GM12878 (cell line): ENCODE measurements around the gene GPSM1. TPM values are rescaled to one million over a fixed set of nuclear protein-coding genes. Genes with fewer than 3 reads are reported as not detected.

Source experiments
- ATAC-seq: fragments of 200-7000 bp; cut with Tn5 transposase; 3 replicates; pipeline ENCODE4 v1.9.1; 2020; ENCODE audit warnings: mild to moderate bottlenecking, moderate library complexity
- BruUV-seq: library from RNA; stranded (reverse); fragments of 400-500 nt; replicated peaks from 2 replicates; lab custom pipeline; 2021; lab: Mats Ljungman, UMichigan
- CTCF ChIA-PET: fragments of 300-600 bp; sonication (Branson Sonifier 250); formaldehyde crosslinking; extraction: SDS; loops from one replicate; lab custom pipeline; 2021; ENCODE audit warnings: inconsistent platforms; lab: Yijun Ruan, JAX
- POLR2A ChIA-PET: fragments of 350-600 bp; formaldehyde crosslinking; extraction: SDS; loops from one replicate; lab custom pipeline; 2021; ENCODE audit warnings: inconsistent platforms; lab: Charles Lee
- RAD21 ChIA-PET: fragments of 300-600 bp; sonication (Branson Sonifier 250); formaldehyde crosslinking; loops from one replicate; lab custom pipeline; 2023; ENCODE audit warnings: antibody characterized with exemption; ENCODE audit not compliant: unreplicated experiment; lab: Charles Lee
- SMC1A ChIA-PET: fragments of 300-600 bp; sonication (Branson Sonifier 250); formaldehyde crosslinking; loops from one replicate; lab custom pipeline; 2023; ENCODE audit not compliant: unreplicated experiment, uncharacterized antibody; lab: Charles Lee
- DNase-seq: peaks from one replicate; pipeline ENCODE4 v3.0.0-alpha.2; 2011; ENCODE audit warnings: low read depth, low spot score
- FAIRE-seq: peaks from 3 replicates; lab custom pipeline; 2011; peaks lifted over from hg19 to GRCh38; lab: Jason Lieb, UNC
- H2AFZ ChIP-seq: 2 replicates; pipeline ENCODE4 v1.6.0; 2011; ENCODE audit warnings: low read depth, low read length, control low read depth; ENCODE audit not compliant: control insufficient read depth
- H3K27ac ChIP-seq: 2 replicates; pipeline ENCODE4 v1.5.1; 2011; ENCODE audit warnings: control low read depth; ENCODE audit not compliant: control insufficient read depth, insufficient read depth
- H3K27me3 ChIP-seq, 2 experiments: replicated peaks in 1 of 2; 2 replicates each; pipeline versions ENCODE4 v1.6.0 to v1.6.1; 2011; ENCODE audit warnings: low read length in 1 of 2; ENCODE audit not compliant: control insufficient read depth in 2 of 2, insufficient read depth in 2 of 2
- H3K36me3 ChIP-seq, 2 experiments: 2 replicates each; pipeline ENCODE4 v1.5.1; 2011; ENCODE audit warnings: low read length in 1 of 2; ENCODE audit not compliant: control insufficient read depth in 2 of 2, insufficient read depth in 2 of 2
- H3K4me1 ChIP-seq: 2 replicates; pipeline ENCODE4 v1.6.1; 2011; ENCODE audit warnings: mild to moderate bottlenecking, low read length, moderate library complexity, mixed read lengths; ENCODE audit not compliant: control insufficient read depth, insufficient read depth
- H3K4me2 ChIP-seq: 2 replicates; pipeline ENCODE4 v1.6.0; 2011; ENCODE audit warnings: control low read depth; ENCODE audit not compliant: control insufficient read depth, insufficient read depth
- H3K4me3 ChIP-seq: fragments of 200-600 bp; sonication (generic); 2 replicates; pipeline ENCODE4 v1.5.1; 2016
- H3K79me2 ChIP-seq: 2 replicates; pipeline ENCODE4 v1.6.0; 2011; ENCODE audit warnings: low read length; ENCODE audit not compliant: control insufficient read depth, insufficient read depth
- H3K9ac ChIP-seq: 2 replicates; pipeline ENCODE4 v1.8.0; 2011; ENCODE audit warnings: low read length, control low read depth, mixed read lengths; ENCODE audit not compliant: control insufficient read depth, insufficient read depth
- H3K9me3 ChIP-seq: replicated peaks from 3 replicates; pipeline ENCODE4 v1.5.1; 2011; ENCODE audit warnings: mild to moderate bottlenecking, low read length; ENCODE audit not compliant: control insufficient read depth, insufficient read depth
- H4K20me1 ChIP-seq: 2 replicates; pipeline ENCODE4 v1.6.0; 2011; ENCODE audit not compliant: control insufficient read depth, insufficient read depth
- BHLHE40 ChIP-seq, 2 experiments: fragments of 450-650 bp in 1 of 2; IDR thresholded peaks; 2 replicates each; pipeline ENCODE4 v1.6.1; 2011 to 2017; ENCODE audit warnings: low read depth in 2 of 2, borderline replicate concordance in 1 of 2, improper control_type of control experiment in 1 of 2, low read length in 1 of 2, mild to moderate bottlenecking in 1 of 2
- BRCA1 ChIP-seq: IDR thresholded peaks from 2 replicates; pipeline ENCODE4 v1.6.1; 2011; ENCODE audit warnings: low read depth, low read length, improper control_type of control experiment
- KAT2A ChIP-seq: conservative IDR thresholded peaks from 2 replicates; pipeline ENCODE4 v1.6.1; 2011; ENCODE audit warnings: low read depth, low read length; ENCODE audit not compliant: control insufficient read depth
- MTA3 ChIP-seq: IDR thresholded peaks from 2 replicates; pipeline ENCODE4 v1.6.1; 2012; ENCODE audit warnings: low read length, inconsistent platforms, borderline replicate concordance
- POLR2A ChIP-seq: IDR thresholded peaks from 2 replicates; pipeline ENCODE4 v1.6.1; 2011; ENCODE audit warnings: low read depth, mild to moderate bottlenecking, low read length
- SIN3A ChIP-seq: IDR thresholded peaks from 2 replicates; pipeline ENCODE4 v1.6.1; 2012; ENCODE audit warnings: low read depth, low read length, improper control_type of control experiment
- ZNF207 ChIP-seq: fragments of 450-650 bp; IDR thresholded peaks from 2 replicates; pipeline ENCODE4 v1.6.1; 2014; ENCODE audit warnings: antibody characterized with exemption, mild to moderate bottlenecking, borderline replicate concordance
- ZSCAN29 ChIP-seq: fragments of 450-650 bp; IDR thresholded peaks from 2 replicates; pipeline ENCODE4 v1.6.1; 2017; ENCODE audit warnings: mild to moderate bottlenecking, moderate library complexity
- WGBS: methylation state at CpG from one replicate; pipeline ENCODE4 v1.1.6; 2016; ENCODE audit warnings: low lambda C conversion rate; ENCODE audit not compliant: insufficient replicate concordance, insufficient coverage; ENCODE audit errors: missing lambda C conversion rate; 5-methylcytosine and 5-hydroxymethylcytosine counted together
- in situ Hi-C: fragments of 300-500 bp; cut with MboI; formaldehyde crosslinking; loops from 9 replicates; pipeline ENCODE4 v1.14.3; 2018; ENCODE audit warnings: mixed read lengths
- intact Hi-C: fragments of 100-400 bp; cut with micrococcal nuclease; formaldehyde crosslinking; loops from one replicate; pipeline ENCODE4 v1.14.2; 2022; ENCODE audit not compliant: unreplicated experiment
- polyA plus RNA-seq, 11 experiments: library from polyadenylated mRNA; depleted of rRNA in 4 of 11; unstranded in 6 of 11; stranded (reverse) in 5 of 11; fragments of >200 nt; fragmentation: Nextera tagmentation in 4 of 11; fragmentation: Illumina TruSeq in 1 of 11; extraction: Ambion mirVana in 4 of 11; extraction: Trizol in 1 of 11; gene quantifications; 1 replicate in 1 of 11; 2 replicates in 10 of 11; pipeline versions ENCODE4 v1.2.1 to v1.2.3, GENCODE V29; 2011 to 2016; ENCODE audit warnings: inconsistent platforms in 2 of 11, missing spikeins in 2 of 11, low read depth in 1 of 11
- total RNA-seq, 4 experiments: library from RNA; depleted of rRNA in 3 of 4; stranded (reverse); fragments of >200 nt in 3 of 4; fragmentation: Illumina TruSeq in 1 of 4; extraction: Trizol in 1 of 4; gene quantifications; 2 replicates each; pipeline versions ENCODE4 v1.2.1 to v1.2.3, GENCODE V29; 2013 to 2021
- TF ChIP-seq, protein P1 (sequence below): IDR thresholded peaks from 2 replicates; pipeline ENCODE4 v1.6.1; 2011; ENCODE audit warnings: borderline replicate concordance, low read depth, mild to moderate bottlenecking, moderate library complexity, low read length; ENCODE audit not compliant: insufficient read depth, poor library complexity, severe bottlenecking
- TF ChIP-seq, protein P2 (sequence below): fragments of 450-650 bp; IDR thresholded peaks from 2 replicates; pipeline ENCODE4 v1.6.1; 2016; ENCODE audit warnings: mild to moderate bottlenecking

The GPSM1 gene
- total and polyA plus RNA-seq, 10 of the 15 experiments (the other 5 are each of a cell fraction or from before 2014, with no cell fraction given), result 0.04 to 0.10 (median 0.10) TPM; not detected in 7

DNA sequence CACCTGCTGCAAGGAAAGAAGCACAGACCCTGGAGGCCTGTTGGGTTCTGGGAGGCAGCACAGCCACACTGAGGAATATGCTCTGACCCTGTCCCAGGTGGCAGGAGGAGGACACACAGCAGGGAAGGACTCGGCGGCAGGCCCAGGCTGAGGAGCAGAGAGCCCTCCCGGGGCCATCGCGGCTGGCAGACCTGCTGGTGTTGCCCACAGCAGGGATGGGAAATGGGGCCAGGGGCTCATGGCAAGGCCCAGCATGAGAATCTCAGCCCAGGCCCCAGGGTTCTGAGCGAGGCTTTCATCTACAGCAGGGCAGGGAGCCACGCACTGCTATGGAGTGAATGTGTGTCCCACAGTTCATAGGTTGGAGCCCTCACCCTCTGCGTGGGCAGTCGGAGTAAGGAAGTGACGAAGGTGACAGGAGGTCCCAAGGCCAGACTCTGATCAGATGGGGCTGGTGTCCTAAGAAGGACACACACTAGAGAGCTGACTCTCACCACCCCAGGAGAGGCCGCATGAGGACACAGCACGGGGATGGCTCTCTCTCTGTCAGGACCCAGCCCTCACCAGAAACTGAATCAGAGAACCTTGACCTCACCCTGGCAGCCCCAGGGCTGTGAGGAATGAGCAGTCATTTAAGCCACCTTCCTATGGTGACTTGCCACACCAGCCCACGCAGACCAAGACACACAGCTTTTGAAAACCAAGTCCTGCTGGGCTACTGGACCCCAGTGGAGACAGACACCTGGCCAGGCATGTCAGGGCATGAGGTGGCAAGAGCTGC, 10.3 kb upstream of the GPSM1 start:
- H3K27ac ChIP-seq, result no peak overlapping the region
- TF ChIP-seq, protein P1, sequence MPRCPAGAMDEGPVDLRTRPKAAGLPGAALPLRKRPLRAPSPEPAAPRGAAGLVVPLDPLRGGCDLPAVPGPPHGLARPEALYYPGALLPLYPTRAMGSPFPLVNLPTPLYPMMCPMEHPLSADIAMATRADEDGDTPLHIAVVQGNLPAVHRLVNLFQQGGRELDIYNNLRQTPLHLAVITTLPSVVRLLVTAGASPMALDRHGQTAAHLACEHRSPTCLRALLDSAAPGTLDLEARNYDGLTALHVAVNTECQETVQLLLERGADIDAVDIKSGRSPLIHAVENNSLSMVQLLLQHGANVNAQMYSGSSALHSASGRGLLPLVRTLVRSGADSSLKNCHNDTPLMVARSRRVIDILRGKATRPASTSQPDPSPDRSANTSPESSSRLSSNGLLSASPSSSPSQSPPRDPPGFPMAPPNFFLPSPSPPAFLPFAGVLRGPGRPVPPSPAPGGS, result no peak
- TF ChIP-seq SIN3A (no peak), POLR2A (no peak), BHLHE40 (IDR thresholded peaks at IDR 0.05; ENCODE audit: borderline replicate concordance in 1 of 2, low read depth in 2 of 2, low read length in 1 of 2) (no peak), MTA3 (no peak), ZNF207 (no peak), KAT2A (no peak), ZSCAN29 (no peak), BRCA1 (no peak)
- TF ChIP-seq, protein P2, sequence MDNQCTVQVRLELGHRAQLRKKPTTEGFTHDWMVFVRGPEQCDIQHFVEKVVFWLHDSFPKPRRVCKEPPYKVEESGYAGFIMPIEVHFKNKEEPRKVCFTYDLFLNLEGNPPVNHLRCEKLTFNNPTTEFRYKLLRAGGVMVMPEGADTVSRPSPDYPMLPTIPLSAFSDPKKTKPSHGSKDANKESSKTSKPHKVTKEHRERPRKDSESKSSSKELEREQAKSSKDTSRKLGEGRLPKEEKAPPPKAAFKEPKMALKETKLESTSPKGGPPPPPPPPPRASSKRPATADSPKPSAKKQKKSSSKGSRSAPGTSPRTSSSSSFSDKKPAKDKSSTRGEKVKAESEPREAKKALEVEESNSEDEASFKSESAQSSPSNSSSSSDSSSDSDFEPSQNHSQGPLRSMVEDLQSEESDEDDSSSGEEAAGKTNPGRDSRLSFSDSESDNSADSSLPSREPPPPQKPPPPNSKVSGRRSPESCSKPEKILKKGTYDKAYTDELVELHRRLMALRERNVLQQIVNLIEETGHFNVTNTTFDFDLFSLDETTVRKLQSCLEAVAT, result no peak
- H3K36me3 ChIP-seq, result no peaks in the 10 kb centered on the region
- H3K9me3 ChIP-seq, result peaks cover 10% of the 10 kb centered on the region; the same call in 2 of the 3 replicates
- H4K20me1 ChIP-seq, result no peaks in the 10 kb centered on the region
- POLR2A ChIA-PET, result no interaction called here
- no peak overlapping the region for H2AFZ ChIP-seq
- RAD21 ChIA-PET, result no interaction called here
- no TSS peak for BruUV-seq
- SMC1A ChIA-PET, result no interaction called here
- DNase-seq (no peak), ATAC-seq (peak; percentile 41), FAIRE-seq (no peak)
- CTCF ChIA-PET, result no interaction called here
- H3K27me3 ChIP-seq, result peaks cover 2 to 7% of the 10 kb centered on the region in 2 experiments
- no peaks in the 10 kb centered on the region for H3K79me2 ChIP-seq
- WGBS, result 49% methylated on average over 12 of the region's 13 CpGs
- H3K9ac ChIP-seq, result no peak overlapping the region
- no peak overlapping the region for H3K4me3 ChIP-seq
- in situ Hi-C loops, result no loop called here
- no peak overlapping the region for H3K4me2 ChIP-seq
- no peaks in the 10 kb centered on the region for H3K4me1 ChIP-seq
- intact Hi-C loops, result no loop called here
